ENCODE measurements around the gene NAALADL2. TPM values are rescaled to one million over a fixed set of nuclear protein-coding genes. Genes with fewer than 3 reads are reported as not detected.
"Not testable (repeated sequence)": the region's sequence is repeated elsewhere in the genome, so short reads cannot be mapped to it uniquely, and the experiment has no call there.

The NAALADL2 gene
- total and polyA plus RNA-seq, 8 donors, result 0.76 to 15.4 (median 7.9) TPM

GRCh38 chr3:175807175-175807574, 948.0 kb downstream of the NAALADL2 start:
- 48 to 72% methylated on average over 1 of the region's 1 CpG for WGBS, 2 donors
- no peak for TF ChIP-seq CTCF (IDR thresholded peaks at IDR 0.05)
- Histone ChIP-seq H3K36me3 (no peaks in the 10 kb centered on the region), H3K4me1 (no peaks in the 10 kb centered on the region), H3K27ac (no peak overlapping the region), H3K9me3 (no peaks in the 10 kb centered on the region), H3K4me3 (no peak overlapping the region), H3K27me3 (no peaks in the 10 kb centered on the region)
- FAIRE-seq (no peak), DNase-seq (no peak), ATAC-seq (no peak)
- intact Hi-C loops (cut with DNase I), result no loop called here

- Histone ChIP-seq H3K4me3 (no peak overlapping the region), H3K27me3 (no peaks in the 10 kb centered on the region), H3K4me1 (no peaks in the 10 kb centered on the region), H3K9me3 (no peaks in the 10 kb centered on the region), H3K36me3 (no peaks in the 10 kb centered on the region), H3K27ac (no peak overlapping the region)
- WGBS, 2 donors, result 65 to 87% methylated on average over 3 of the region's 3 CpGs
- intact Hi-C loops (cut with DNase I), result no loop called here
- ATAC-seq (no peak), FAIRE-seq (no peak), DNase-seq (no peak)
- no peak for TF ChIP-seq CTCF (IDR thresholded peaks at IDR 0.05)
These were observed 959.8 kb downstream of the NAALADL2 start for GRCh38 chr3:175818811-175819464.

GRCh38 chr3:175822766-175823491, 963.8 kb downstream of the NAALADL2 start:
- H3K4me3 ChIP-seq; ATAC-seq; DNase-seq; intact Hi-C loops (cut with DNase I); FAIRE-seq; H3K27me3 ChIP-seq; H3K36me3 ChIP-seq; H3K9me3 ChIP-seq; H3K4me1 ChIP-seq; H3K27ac ChIP-seq: not testable (repeated sequence)
- 77 to 87% methylated on average over 7 of the region's 7 CpGs for WGBS, 2 donors

GRCh38 chr3:175825016-175825580, 966.0 kb downstream of the NAALADL2 start:
- FAIRE-seq; H3K27me3 ChIP-seq; H3K36me3 ChIP-seq; DNase-seq; ATAC-seq; H3K4me3 ChIP-seq; H3K9me3 ChIP-seq; H3K27ac ChIP-seq; intact Hi-C loops (cut with DNase I); H3K4me1 ChIP-seq: not testable (repeated sequence)
- 81 to 85% methylated on average over 6 of the region's 6 CpGs for WGBS, 2 donors

- H3K27ac ChIP-seq, result no peak overlapping the region
- no peak overlapping the region for H3K4me3 ChIP-seq
- WGBS, 2 donors, result 84 to 92% methylated on average over 2 of the region's 2 CpGs
- FAIRE-seq, result no peak
- DNase-seq, result no peak
- intact Hi-C loops (cut with DNase I), result no loop called here
- H3K27me3 ChIP-seq, result no peaks in the 10 kb centered on the region
- no peak for ATAC-seq
- no peaks in the 10 kb centered on the region for H3K4me1 ChIP-seq
- H3K36me3 ChIP-seq, result no peaks in the 10 kb centered on the region
- TF ChIP-seq CTCF (IDR thresholded peaks at IDR 0.05), result no peak
- no peaks in the 10 kb centered on the region for H3K9me3 ChIP-seq
These were observed 967.6 kb downstream of the NAALADL2 start for GRCh38 chr3:175826759-175827158.

GRCh38 chr3:175829809-175830208, 970.7 kb downstream of the NAALADL2 start:
- 65 to 79% methylated on average over 8 of the region's 8 CpGs for WGBS, 2 donors
- DNase-seq; H3K4me1 ChIP-seq; H3K9me3 ChIP-seq; intact Hi-C loops (cut with DNase I); H3K27me3 ChIP-seq; H3K36me3 ChIP-seq; FAIRE-seq; ATAC-seq; H3K4me3 ChIP-seq; H3K27ac ChIP-seq: not testable (repeated sequence)

- intact Hi-C loops (cut with DNase I); H3K4me3 ChIP-seq; FAIRE-seq; H3K9me3 ChIP-seq; ATAC-seq; H3K27me3 ChIP-seq; H3K4me1 ChIP-seq; H3K36me3 ChIP-seq; H3K27ac ChIP-seq; DNase-seq: not testable (repeated sequence)
- whole genome bisulfite sequencing, 2 donors, result 70 to 81% methylated on average over 6 of the region's 6 CpGs
These were observed 976.6 kb downstream of the NAALADL2 start for GRCh38 chr3:175835763-175836162.
